SH-SY5Y (cell line): Measurements from ENCODE around the gene TESK1.

Experiments
- GATA2 ChIP-seq: IDR thresholded peaks from 2 replicates; pipeline ENCODE4 v1.6.1; 2011; ENCODE audit warnings: mild to moderate bottlenecking, low read depth, low read length
- GATA3 ChIP-seq: IDR thresholded peaks from 2 replicates; pipeline ENCODE4 v1.6.1; 2011; ENCODE audit warnings: low read depth, mild to moderate bottlenecking, low read length, moderate library complexity

Gene TESK1

GRCh38 chr9:35569206-35569605 is 35.9 kb upstream of the TESK1 start:
- TF ChIP-seq GATA2 (no peak), GATA3 (no peak)

- TF ChIP-seq GATA2 = no peak
- no peak for TF ChIP-seq GATA3
Observed at GRCh38 chr9:35570709-35571504, 34.2 kb upstream of the TESK1 start.

GRCh38 chr9:35574578-35575122 is 30.4 kb upstream of the TESK1 start:
- TF ChIP-seq GATA2 (no peak), GATA3 (no peak)

- TF ChIP-seq GATA3 (no peak), GATA2 (no peak)
Observed at GRCh38 chr9:35575478-35575877, 29.6 kb upstream of the TESK1 start.

- TF ChIP-seq GATA3 = no peak
- no peak for TF ChIP-seq GATA2
Observed at GRCh38 chr9:35577486-35577885, 27.6 kb upstream of the TESK1 start.

GRCh38 chr9:35579130-35579529 is 25.9 kb upstream of the TESK1 start:
- TF ChIP-seq GATA3 (no peak), GATA2 (no peak)

GRCh38 chr9:35593581-35593980 is 11.5 kb upstream of the TESK1 start:
- no peak for TF ChIP-seq GATA2
- TF ChIP-seq GATA3 = no peak

GRCh38 chr9:35594471-35594870 is 10.6 kb upstream of the TESK1 start:
- TF ChIP-seq GATA2 (no peak), GATA3 (no peak)

GRCh38 chr9:35598866-35599590 is 6.0 kb upstream of the TESK1 start:
- TF ChIP-seq GATA2 = no peak
- no peak for TF ChIP-seq GATA3

- TF ChIP-seq GATA3 (no peak), GATA2 (no peak)
Observed at GRCh38 chr9:35599763-35600604, 5.1 kb upstream of the TESK1 start.

GRCh38 chr9:35603506-35603985 is 1.5 kb upstream of the TESK1 start:
- no peak for TF ChIP-seq GATA3
- TF ChIP-seq GATA2 = no peak

GRCh38 chr9:35603986-35604577 is 980 bp upstream of the TESK1 start:
- TF ChIP-seq GATA2 (no peak), GATA3 (no peak)

- TF ChIP-seq GATA3 = no peak
Observed at GRCh38 chr9:35605351-35606137, 482 bp downstream of the TESK1 start.

- TF ChIP-seq GATA2 (no peak), GATA3 (no peak)
Observed at GRCh38 chr9:35606138-35606504, 1.1 kb downstream of the TESK1 start.
